ENCODE data around the gene GAS1.
A peak's percentile ranks its signal among the peaks of the same experiment; 100 is the strongest.

GAS1 gene

DNA sequence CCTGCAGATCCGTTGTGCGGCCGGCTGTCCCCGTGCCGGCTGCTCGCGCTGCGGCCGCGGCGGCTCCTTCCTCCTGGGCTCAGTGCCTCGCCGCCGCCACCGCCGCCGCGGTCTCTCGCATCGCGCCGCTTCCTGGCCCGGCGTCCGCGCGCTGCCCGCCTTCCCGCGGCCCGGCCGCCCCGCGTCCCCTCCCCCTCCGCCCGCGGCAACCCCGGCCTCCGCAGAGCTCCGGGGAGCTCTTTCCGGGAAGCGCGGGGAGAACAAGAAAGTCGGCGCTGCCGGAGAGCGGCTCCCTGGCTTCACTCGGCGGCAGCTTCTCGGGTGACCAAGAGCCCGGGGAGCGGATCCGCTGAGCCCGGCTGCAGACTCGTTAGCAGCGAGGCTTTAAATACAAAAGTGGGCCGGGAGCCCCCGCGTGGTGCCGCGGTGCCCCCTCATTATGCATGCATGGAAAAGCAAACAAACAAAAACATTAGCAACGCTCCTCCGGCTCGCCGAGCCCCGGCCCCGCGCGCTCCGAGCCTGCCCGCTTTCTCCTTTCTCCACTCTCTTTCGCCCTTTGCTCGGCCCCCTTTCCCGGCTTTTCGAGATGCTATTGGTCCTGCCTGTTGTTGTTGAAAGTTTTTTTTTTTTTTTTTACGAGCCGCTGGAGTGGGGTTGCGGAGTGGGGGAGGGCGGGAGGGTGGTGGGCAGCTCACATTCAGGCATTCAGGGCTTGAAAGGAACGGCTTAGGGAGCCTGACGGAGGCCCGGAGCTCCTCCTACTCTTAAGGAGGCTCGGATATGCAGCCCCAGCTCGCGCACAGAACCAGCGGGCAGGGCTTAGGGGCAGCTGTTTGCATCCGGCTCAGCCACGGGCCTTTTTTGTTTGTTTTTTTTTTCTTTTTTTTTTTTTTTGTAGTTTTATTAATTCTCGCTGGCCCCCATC is at the start of gene GAS1:
Gene GAS1 (minus strand): TSS at position 361 of the 928 bp plus-strand sequence. CDS start 727 bp downstream, outside the sequence.
- peak; percentile 26 for DNase-seq (ENCODE audit: low read depth, low spot score)

GRCh38 chr9:86994231-86994630 is 46.9 kb upstream of the GAS1 start:
- no peak for DNase-seq (ENCODE audit: low read depth, low spot score)

DNA sequence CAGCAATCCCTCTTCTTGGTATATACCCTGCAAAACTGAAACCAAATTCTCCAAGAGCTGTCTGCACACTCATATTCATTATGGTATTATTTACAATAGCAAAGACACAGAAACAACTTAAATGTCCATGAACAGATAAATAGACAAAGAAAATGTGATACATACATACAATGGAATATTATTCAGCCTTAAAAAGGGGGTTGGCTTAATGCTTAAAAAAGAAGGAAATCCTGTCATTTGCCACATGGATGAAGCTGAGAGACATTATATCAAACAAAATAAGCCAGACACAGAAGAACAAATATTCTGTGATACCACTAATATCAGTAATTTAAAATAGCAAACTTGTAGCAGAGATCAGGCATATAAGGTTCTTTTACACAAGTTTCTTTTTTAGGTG is 46.5 kb upstream of the GAS1 start:
- DNase-seq (ENCODE audit: low read depth, low spot score), result no peak

DNA sequence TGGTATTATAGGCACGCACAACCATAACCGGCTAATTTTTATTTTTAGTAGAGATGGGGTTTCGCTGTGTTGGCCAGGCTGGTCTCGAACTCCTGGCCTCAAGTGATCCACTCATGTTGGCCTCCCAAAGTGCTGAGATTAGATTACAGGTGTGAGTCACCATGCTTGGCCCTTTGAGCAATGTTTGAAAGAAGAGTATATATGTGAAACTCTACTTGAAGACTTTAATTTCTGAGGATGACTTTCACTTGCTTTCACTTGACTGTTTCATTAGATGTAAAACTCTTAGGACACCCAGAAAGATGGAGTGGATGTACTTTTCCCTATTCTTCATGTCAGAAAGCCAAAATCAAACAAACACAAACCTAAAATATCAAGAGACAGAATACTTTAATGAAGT is 43.8 kb upstream of the GAS1 start:
- DNase-seq (ENCODE audit: low read depth, low spot score), result no peak

DNA sequence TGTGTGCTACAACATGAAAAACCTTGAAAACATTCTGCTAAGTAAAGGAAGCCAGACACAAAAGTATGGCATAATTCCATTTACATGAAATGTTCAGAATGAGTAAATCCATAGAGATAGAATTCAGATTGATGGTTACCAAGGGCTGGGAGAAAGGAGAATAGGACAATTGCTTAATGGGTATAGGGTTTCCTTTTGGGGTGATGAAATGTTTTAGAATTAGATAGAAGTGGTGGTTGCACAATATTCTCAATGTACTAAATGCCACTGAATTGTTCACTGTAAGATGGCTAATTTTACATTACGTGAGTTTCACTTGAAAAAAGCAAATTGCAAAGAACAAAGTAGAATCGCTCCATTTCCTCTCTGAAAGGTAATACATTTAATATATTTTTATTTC is 43.0 kb upstream of the GAS1 start:
- no peak for DNase-seq (ENCODE audit: low read depth, low spot score)

DNA sequence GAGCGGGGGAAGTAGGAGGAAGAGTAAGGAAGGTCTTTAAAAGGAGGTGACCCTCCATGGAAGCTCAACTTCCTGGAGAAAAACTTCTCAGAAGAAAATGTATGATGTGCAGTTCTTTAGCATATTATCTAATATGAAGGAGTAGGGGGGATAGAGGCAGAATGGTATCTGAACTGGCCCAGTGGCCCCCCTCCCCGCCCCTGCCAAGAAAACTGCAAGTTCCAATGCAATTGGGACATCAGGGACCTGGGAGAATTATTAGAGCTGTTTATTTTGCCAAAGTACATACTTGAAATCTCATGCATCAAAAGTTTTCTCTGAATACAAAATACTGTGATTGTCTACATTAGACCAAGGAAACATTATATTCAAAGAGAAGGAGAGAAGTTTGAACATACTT is 40.6 kb upstream of the GAS1 start:
- DNase-seq (ENCODE audit: low read depth, low spot score), result no peak

GRCh38 chr9:86985132-86985647 is 37.9 kb upstream of the GAS1 start:
- no peak for DNase-seq (ENCODE audit: low read depth, low spot score)

DNA sequence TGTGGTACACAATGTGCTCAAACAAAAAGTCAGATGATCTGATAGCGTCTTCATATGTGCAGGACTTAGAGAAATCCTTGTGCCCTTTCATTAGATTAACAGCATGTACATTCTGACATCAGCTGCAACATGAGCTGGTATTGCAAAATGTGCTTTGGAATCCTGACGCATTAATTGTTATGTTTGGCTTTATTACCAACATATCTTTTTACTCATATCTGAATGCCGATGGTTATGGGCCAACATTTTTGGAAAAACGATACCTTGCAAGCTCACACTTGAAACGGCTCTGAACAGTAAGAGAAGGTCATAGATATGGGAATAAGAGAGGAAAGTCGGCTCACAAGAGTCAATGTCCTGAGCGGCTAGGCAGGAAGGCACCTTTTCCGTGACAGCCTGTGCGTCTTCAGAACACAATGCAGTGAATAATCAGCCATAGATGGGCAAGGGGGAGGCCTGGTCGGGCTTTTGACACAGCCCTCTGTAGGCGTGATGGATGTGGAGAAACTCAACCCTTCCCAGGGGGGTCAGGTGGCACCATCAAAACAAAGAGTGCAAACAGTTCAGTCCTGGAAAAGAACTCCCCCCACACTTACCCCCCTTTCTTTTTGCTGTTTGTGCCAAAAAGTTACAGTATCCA is 36.4 kb upstream of the GAS1 start:
- no peak for DNase-seq (ENCODE audit: low read depth, low spot score)

DNA sequence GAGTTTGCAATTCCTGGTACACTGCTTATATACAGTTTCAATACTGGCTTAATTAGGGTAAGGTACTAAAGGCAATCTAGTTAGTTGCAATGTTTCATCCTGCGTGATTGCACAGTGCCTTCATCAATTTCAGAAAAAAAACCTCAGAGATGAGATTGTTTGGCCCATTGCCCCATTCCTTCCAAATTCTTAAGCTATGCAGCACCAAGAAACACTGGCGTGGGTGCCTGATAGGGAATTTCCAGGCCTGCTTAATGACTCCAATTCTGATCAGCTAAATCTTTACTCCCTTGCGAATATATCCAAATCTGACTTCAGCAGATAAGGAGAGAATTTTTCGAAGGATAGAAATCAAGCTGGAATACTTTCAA is 35.9 kb upstream of the GAS1 start:
- DNase-seq (ENCODE audit: low read depth, low spot score), result no peak

DNA sequence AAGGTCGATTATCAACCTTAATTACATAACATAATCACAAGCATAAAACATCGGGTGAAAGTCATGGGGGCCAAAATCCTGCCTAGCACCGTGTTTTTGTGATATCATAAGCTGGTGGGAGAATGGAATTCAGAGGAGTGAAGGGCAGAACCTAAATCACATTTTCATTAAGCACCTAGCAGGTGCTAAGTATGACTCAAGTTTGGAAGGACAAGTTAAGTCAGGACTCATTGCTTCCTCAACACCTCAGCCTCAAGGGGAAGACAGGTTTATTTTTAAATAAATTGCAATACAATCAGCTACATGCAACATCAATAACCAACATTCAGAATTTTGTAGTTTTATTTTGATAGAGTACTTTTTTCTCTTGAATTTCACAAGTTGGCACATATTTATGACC is 33.5 kb upstream of the GAS1 start:
- DNase-seq (ENCODE audit: low read depth, low spot score), result no peak

DNA sequence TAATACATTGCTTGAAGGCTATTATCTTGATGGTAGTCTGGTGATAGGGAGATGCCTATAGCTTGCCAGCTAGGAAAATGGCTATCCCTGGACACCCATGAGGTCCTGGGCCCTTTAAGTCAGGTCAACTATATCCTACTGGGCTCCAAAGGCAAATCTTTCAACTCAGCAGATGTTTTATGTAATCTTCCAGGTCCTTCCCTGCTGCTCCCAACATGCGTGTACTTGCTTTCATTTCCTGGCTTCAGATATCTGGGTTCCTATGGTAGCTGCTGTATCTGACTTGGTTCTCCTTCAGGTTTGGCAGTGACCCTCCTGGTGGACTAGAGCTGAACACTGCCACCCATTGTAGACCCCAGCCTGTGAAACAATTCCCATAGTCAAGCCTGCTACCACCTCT is 32.4 kb upstream of the GAS1 start:
- no peak for DNase-seq (ENCODE audit: low read depth, low spot score)

DNA sequence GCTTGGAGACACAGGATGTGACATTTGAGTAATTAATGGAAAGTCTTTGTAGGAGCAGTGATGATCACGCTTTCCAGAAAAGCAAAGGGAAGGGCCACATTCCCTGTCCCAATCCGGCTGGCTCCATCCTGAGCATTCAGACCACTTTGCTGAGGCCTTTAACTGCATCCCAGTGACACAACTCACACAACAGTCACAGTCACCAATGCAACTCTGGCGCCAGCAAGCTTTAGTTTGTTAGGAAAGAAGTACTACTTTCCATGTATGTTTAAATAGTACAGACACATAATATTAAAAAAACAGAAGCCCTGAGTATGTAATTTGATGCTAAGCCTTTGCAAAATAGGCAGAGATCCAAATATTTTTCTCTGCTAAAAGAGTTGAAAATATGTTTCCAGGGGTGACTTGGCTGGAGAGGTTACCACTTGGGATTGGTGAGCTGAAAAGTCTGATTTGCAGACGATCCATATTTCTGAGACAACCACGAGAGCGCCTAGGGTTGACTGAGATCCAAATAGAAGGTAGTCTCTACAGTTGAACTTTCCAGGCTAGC is 31.7 kb upstream of the GAS1 start:
- no peak for DNase-seq (ENCODE audit: low read depth, low spot score)

GRCh38 chr9:86978413-86978812 is 31.1 kb upstream of the GAS1 start:
- no peak for DNase-seq (ENCODE audit: low read depth, low spot score)

- no peak for DNase-seq (ENCODE audit: low read depth, low spot score)
These were observed 30.0 kb upstream of the GAS1 start for GRCh38 chr9:86977205-86977835.

DNA sequence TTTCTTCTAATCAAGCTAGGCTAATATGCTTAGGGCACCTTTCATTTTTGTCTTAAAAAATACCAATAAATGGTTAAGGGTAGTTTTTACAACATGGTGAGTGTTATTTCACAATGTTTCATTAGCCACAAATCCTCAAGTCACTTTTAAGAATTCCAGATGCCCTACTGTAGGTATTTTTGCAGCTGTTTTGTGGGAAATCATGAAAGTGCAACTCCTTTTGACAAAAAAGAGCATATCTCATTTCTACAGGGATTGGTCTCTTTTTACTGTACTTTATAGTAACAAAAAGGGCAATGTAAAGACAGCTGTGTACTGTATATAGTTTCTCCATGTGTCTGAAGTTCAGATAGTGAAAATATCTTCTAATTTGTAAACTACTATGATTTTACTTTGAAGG is 28.3 kb upstream of the GAS1 start:
- no peak for DNase-seq (ENCODE audit: low read depth, low spot score)

DNA sequence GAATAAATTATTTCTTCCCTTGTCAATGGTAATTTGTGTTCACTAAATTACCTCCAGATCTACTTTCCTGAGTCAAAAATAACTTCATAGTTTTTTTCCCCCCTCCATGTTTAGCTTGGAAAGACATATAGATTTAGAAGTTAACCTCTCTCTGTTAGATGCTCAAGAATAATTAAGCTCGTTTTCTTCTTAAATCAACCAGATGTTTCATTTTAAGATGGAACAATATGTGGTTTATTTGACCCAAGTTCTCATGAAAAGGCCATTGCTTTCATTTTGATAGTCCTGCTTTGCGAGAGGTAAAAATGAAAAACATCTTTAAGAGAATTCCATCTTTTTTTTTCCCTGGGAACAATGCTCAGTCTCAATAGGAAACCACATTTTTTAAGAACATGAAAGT is 27.7 kb upstream of the GAS1 start:
- DNase-seq (ENCODE audit: low read depth, low spot score), result no peak

DNA sequence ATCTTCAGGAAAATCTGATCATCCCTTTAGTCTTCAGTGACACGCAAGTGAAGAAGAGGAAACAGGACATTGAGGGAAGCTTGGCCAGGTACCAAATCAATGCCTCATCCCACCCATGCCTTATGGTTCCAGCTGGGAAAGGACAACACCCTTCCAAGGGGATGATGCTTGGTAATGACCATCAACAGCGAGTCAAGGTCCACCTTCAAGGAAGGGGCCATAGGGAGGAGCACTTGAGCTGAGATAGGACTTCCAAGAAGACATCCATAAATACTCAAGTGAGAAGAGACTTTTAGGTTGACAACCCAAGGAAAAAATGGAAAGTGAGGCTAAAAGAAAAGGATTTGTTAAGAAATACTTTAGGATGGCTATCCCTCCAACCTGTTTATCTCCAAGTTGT is 27.1 kb upstream of the GAS1 start:
- DNase-seq (ENCODE audit: low read depth, low spot score), result no peak

GRCh38 chr9:86971742-86972141 is 24.4 kb upstream of the GAS1 start:
- DNase-seq (ENCODE audit: low read depth, low spot score), result no peak

DNA sequence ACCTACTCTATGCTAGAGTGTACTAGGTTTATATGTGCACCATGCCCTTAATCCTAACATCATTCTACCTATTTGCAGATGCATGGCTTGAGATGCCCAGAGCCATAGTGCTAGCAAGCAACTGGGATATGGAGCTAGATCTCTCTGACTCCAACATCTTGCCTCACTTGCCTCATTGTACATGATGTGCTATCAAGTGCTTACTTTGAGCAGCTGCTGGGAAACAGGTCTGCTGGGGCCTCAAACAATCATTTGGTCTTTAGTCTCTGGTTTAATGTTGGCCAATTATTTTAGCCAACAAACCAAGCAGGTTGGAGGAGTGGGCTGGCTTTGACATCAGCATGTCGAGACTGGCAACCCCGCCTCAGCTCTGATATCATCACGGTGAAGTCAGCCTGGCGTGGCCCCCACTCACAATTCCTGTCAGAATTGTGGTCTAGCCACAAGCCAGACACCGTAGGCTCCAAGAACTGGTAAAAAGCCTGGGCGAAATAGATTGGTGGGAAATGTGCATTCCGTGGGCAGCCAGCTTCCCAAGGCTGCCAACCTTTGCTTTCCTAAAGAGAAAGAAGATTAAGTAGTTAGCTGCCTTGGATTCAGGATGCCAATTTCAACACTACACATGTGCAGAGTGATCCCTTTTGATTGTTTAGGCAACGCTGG is 21.1 kb upstream of the GAS1 start:
- no peak for DNase-seq (ENCODE audit: low read depth, low spot score)

GRCh38 chr9:86966852-86967511 is 19.7 kb upstream of the GAS1 start:
- DNase-seq (ENCODE audit: low read depth, low spot score), result no peak
